ENCODE data around the gene FANCI. TPM values are rescaled to one million over a fixed set of nuclear protein-coding genes. Genes with fewer than 3 reads are reported as not detected.

Gene FANCI
- total and polyA plus RNA-seq, 2 of the 13 experiments (the other 11 are each of a cell fraction or from before 2014, with no cell fraction given), result 15.7 to 68.8 TPM

DNA sequence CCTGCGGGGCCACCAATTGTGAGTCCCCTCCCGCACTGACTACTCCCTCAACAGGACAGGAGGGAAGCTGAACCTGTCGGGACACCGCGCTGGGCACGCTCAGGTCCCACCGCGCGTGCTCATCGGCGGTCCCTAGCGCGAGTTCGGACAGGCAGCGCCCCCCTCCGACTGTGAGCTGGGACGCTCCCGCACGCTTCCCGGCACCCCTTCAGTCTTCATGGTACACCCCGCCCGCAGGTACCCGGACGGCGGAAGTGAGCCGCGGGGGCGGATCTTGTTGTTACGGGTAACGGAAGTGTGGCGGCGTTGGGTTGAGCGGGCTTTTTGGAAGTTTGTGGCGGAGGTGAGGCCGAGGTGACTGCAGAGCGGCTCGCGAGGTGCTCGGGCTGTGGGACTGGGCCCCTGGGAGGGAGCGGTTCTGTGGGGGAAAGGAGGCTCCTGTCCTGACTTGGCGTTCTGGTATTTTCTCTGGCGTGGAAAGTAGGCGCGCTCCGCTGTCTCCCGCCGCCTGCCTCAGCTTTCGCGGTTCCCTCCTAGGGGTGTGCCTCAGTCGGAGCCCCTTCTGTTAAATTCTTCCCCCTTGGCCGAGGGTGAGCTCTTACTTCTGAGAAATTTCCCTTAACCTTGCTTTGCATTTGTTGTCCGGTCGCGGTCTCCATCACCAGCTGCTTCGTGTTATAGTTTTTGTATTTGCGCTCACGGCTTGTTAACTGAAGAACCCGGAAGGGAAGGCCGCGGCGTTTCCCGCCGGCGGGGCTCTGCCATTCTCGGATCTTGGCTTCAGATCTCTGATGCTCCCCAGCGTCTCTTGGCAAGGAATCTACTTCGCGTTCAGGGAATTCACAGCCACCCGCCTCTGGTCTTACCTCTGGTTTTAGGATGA lies at the start of gene FANCI (continued):
- no peak for TF ChIP-seq SMYD3 (CRISPR knock-in tag; IDR thresholded peaks at IDR 0.05)
- TF ChIP-seq ZNF251 (CRISPR knock-in tag; IDR thresholded peaks at IDR 0.05), result no peak
- peak; percentile 45 for TF ChIP-seq ZEB1 (IDR thresholded peaks at IDR 0.05; ENCODE audit: insufficient replicate concordance, low read depth)
- no peak for TF ChIP-seq CHD4 (IDR thresholded peaks at IDR 0.05; ENCODE audit: borderline replicate concordance, low read length)
- peak; percentile 77 for TF ChIP-seq STAG1 (CRISPR knock-in tag; IDR thresholded peaks at IDR 0.05)
- TF ChIP-seq LRRFIP1 (CRISPR knock-in tag; conservative IDR thresholded peaks at IDR 0.05), result no peak
- peak; percentile 92 for TF ChIP-seq E2F5 (CRISPR knock-in tag; conservative IDR thresholded peaks at IDR 0.05)
- TF ChIP-seq RBFOX2 (IDR thresholded peaks at IDR 0.05; ENCODE audit: low read depth, low read length), result peak; percentile 81
- TF ChIP-seq, protein P1, sequence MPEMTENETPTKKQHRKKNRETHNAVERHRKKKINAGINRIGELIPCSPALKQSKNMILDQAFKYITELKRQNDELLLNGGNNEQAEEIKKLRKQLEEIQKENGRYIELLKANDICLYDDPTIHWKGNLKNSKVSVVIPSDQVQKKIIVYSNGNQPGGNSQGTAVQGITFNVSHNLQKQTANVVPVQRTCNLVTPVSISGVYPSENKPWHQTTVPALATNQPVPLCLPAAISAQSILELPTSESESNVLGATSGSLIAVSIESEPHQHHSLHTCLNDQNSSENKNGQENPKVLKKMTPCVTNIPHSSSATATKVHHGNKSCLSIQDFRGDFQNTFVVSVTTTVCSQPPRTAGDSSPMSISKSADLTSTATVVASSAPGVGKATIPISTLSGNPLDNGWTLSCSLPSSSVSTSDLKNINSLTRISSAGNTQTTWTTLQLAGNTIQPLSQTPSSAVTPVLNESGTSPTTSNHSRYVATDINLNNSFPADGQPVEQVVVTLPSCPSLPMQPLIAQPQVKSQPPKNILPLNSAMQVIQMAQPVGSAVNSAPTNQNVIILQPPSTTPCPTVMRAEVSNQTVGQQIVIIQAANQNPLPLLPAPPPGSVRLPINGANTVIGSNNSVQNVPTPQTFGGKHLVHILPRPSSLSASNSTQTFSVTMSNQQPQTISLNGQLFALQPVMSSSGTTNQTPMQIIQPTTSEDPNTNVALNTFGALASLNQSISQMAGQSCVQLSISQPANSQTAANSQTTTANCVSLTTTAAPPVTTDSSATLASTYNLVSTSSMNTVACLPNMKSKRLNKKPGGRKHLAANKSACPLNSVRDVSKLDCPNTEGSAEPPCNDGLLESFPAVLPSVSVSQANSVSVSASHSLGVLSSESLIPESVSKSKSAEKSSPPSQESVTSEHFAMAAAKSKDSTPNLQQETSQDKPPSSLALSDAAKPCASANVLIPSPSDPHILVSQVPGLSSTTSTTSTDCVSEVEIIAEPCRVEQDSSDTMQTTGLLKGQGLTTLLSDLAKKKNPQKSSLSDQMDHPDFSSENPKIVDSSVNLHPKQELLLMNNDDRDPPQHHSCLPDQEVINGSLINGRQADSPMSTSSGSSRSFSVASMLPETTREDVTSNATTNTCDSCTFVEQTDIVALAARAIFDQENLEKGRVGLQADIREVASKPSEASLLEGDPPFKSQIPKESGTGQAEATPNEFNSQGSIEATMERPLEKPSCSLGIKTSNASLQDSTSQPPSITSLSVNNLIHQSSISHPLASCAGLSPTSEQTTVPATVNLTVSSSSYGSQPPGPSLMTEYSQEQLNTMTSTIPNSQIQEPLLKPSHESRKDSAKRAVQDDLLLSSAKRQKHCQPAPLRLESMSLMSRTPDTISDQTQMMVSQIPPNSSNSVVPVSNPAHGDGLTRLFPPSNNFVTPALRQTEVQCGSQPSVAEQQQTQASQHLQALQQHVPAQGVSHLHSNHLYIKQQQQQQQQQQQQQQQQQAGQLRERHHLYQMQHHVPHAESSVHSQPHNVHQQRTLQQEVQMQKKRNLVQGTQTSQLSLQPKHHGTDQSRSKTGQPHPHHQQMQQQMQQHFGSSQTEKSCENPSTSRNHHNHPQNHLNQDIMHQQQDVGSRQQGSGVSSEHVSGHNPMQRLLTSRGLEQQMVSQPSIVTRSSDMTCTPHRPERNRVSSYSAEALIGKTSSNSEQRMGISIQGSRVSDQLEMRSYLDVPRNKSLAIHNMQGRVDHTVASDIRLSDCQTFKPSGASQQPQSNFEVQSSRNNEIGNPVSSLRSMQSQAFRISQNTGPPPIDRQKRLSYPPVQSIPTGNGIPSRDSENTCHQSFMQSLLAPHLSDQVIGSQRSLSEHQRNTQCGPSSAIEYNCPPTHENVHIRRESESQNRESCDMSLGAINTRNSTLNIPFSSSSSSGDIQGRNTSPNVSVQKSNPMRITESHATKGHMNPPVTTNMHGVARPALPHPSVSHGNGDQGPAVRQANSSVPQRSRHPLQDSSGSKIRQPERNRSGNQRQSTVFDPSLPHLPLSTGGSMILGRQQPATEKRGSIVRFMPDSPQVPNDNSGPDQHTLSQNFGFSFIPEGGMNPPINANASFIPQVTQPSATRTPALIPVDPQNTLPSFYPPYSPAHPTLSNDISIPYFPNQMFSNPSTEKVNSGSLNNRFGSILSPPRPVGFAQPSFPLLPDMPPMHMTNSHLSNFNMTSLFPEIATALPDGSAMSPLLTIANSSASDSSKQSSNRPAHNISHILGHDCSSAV (CRISPR knock-in tag; IDR thresholded peaks at IDR 0.05; ENCODE audit: borderline replicate concordance), result no peak
- TF ChIP-seq, protein P2, sequence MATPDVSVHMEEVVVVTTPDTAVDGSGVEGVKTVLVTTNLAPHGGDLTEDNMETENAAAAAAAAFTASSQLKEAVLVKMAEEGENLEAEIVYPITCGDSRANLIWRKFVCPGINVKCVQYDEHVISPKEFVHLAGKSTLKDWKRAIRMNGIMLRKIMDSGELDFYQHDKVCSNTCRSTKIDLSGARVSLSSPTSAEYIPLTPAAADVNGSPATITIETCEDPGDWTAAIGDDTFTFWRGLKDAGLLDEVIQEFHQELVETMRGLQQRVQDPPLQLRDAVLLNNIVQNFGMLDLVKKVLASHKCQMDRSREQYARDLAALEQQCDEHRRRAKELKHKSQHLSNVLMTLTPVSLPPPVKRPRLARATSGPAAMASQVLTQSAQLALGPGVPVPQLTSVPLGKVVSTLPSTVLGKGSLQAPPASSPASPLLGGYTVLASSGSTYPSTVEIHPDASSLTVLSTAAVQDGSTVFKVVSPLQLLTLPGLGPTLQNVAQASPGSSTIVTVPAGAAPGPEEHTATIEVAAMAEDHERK (CRISPR knock-in tag; IDR thresholded peaks at IDR 0.05; ENCODE audit: low read depth), result no peak
- TF ChIP-seq, protein P3, sequence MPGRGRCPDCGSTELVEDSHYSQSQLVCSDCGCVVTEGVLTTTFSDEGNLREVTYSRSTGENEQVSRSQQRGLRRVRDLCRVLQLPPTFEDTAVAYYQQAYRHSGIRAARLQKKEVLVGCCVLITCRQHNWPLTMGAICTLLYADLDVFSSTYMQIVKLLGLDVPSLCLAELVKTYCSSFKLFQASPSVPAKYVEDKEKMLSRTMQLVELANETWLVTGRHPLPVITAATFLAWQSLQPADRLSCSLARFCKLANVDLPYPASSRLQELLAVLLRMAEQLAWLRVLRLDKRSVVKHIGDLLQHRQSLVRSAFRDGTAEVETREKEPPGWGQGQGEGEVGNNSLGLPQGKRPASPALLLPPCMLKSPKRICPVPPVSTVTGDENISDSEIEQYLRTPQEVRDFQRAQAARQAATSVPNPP (CRISPR knock-in tag; IDR thresholded peaks at IDR 0.05), result no peak
- TF ChIP-seq MXD4 (CRISPR knock-in tag; IDR thresholded peaks at IDR 0.05), result peak; percentile 84
- peak; percentile 87 for TF ChIP-seq ZNF761 (CRISPR knock-in tag; conservative IDR thresholded peaks at IDR 0.05)
- TF ChIP-seq PCBP2 (optimal IDR thresholded peaks at IDR 0.05; ENCODE audit: low read depth, low read length, poor library complexity, severe bottlenecking), result no peak

All from HepG2 (cell line).